ENCODE data around the gene CHMP4A.

DNA sequence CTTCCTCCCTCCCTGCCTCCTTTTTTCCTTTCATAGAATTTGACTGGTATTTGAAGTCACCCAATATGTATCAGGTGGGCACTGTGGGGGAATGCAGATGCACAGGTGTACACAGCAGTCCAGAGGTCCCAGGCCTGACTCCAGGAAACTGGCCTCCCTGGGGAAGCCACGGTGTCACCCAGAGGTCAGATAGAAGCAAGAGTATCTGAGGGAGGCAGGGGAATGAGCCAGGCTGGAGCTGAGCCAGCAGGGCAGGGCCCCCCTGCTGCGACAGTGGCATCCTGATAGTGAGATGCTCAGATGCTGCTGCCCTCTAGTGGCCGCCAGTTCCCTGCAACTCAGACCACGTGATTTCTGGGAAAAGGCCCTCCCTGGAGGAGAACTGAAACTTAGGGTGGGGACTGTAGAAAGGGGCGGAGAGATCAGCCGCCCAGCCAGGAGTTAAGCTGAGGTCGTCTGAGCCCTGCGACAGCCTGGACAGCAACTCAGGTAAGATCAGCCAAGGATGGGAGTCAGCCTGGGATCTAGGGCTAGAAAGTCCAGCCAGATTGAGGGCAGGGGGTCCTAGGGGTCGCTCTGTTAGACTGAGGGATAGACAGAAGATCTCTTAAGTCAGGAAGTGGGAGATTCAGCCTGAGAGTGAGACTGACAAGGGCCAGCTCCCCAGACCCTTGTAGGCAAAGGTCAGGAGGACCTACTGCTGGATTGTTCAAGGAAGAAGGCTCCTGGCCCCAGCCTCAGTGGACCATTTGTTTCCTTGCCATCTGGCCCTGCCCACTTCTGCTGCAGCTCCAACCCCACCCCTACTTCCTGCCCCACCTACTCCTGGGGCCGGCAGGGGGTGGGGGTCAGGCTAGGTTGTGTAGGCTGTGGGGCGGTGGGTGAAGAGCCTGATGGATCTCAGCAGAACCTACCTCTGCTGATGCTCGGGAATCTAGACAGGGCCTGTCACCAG is 52.2 kb downstream of the CHMP4A start, which contains the start of gene IRF9:
- TF ChIP-seq EZH2 (IDR thresholded peaks at IDR 0.05; ENCODE audit: borderline replicate concordance, low read depth, low read length, poor library complexity, severe bottlenecking), result no peak
- TF ChIP-seq, protein P1, sequence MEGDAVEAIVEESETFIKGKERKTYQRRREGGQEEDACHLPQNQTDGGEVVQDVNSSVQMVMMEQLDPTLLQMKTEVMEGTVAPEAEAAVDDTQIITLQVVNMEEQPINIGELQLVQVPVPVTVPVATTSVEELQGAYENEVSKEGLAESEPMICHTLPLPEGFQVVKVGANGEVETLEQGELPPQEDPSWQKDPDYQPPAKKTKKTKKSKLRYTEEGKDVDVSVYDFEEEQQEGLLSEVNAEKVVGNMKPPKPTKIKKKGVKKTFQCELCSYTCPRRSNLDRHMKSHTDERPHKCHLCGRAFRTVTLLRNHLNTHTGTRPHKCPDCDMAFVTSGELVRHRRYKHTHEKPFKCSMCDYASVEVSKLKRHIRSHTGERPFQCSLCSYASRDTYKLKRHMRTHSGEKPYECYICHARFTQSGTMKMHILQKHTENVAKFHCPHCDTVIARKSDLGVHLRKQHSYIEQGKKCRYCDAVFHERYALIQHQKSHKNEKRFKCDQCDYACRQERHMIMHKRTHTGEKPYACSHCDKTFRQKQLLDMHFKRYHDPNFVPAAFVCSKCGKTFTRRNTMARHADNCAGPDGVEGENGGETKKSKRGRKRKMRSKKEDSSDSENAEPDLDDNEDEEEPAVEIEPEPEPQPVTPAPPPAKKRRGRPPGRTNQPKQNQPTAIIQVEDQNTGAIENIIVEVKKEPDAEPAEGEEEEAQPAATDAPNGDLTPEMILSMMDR (conservative IDR thresholded peaks at IDR 0.05; ENCODE audit: low read depth, low read length), result peak; percentile 99
